COLO668 (cell line): ENCODE measurements around the gene ISG20.
"Not testable (repeated sequence)": the region's sequence is repeated elsewhere in the genome, so short reads cannot be mapped to it uniquely, and the experiment has no call there.

Experiments
- DNase-seq: peaks from one replicate; lab custom pipeline; 2025; ENCODE audit not compliant: unreplicated experiment; lab: John Stamatoyannopoulos, UW

Gene ISG20

GRCh38 chr15:88635318-88635717 lies 3.5 kb upstream of the ISG20 start:
- no peak for DNase-seq

- DNase-seq: peak; percentile 8
Observed at GRCh38 chr15:88636050-88636449, 2.8 kb upstream of the ISG20 start.

- DNase-seq: no peak
Observed at GRCh38 chr15:88636654-88637053, 2.2 kb upstream of the ISG20 start.

- DNase-seq: no peak
Observed at GRCh38 chr15:88637436-88637835, 1.4 kb upstream of the ISG20 start.

GRCh38 chr15:88637841-88638625 lies 783 bp upstream of the ISG20 start:
- DNase-seq: no peak

GRCh38 chr15:88641959-88642452 lies 3.2 kb downstream of the ISG20 start:
- no peak for DNase-seq

GRCh38 chr15:88642514-88642913 lies 3.7 kb downstream of the ISG20 start:
- not testable (repeated sequence) for DNase-seq

GRCh38 chr15:88644741-88645140 lies 5.9 kb downstream of the ISG20 start:
- no peak for DNase-seq

- DNase-seq: no peak
Observed at GRCh38 chr15:88645171-88646087, 6.6 kb downstream of the ISG20 start.

GRCh38 chr15:88646088-88646405 lies 7.2 kb downstream of the ISG20 start:
- no peak for DNase-seq

GRCh38 chr15:88646951-88647350 lies 8.1 kb downstream of the ISG20 start:
- DNase-seq: no peak

GRCh38 chr15:88647351-88648105 lies 8.7 kb downstream of the ISG20 start:
- DNase-seq: no peak

- DNase-seq: peak; percentile 7
Observed at GRCh38 chr15:88648357-88649214, 9.8 kb downstream of the ISG20 start.

- DNase-seq: no peak
Observed at GRCh38 chr15:88649286-88649733, 10.5 kb downstream of the ISG20 start.

- DNase-seq: no peak
Observed at GRCh38 chr15:88649753-88650551, 11.1 kb downstream of the ISG20 start.

- DNase-seq: no peak
Observed at GRCh38 chr15:88650556-88650955, 11.7 kb downstream of the ISG20 start.

- DNase-seq: no peak
Observed at GRCh38 chr15:88651136-88651732, 12.4 kb downstream of the ISG20 start.

GRCh38 chr15:88651971-88652370 lies 13.2 kb downstream of the ISG20 start:
- DNase-seq: no peak
